Gastrocnemius medialis (tissue), 4 donors: Measurements from ENCODE around the gene DENND4B. TPM values are rescaled to one million over a fixed set of nuclear protein-coding genes. Genes with fewer than 3 reads are reported as not detected.

ENCODE experiments used
- ATAC-seq, 2 donors: fragments of 150-250 bp; one replicate each; pipeline ENCODE4 v1.9.1; 2016
- DNase-seq, 2 donors: peaks; one replicate each; pipeline ENCODE4 v3.0.0-alpha.2; 2019
- H3K27ac ChIP-seq, 4 donors: fragments of 200-600 bp; sonication (generic); 1 replicate in 1 of 4; 2 replicates in 3 of 4; pipeline ENCODE4 v1.5.1; 2016 to 2018; ENCODE audit warnings: mild to moderate bottlenecking in 2 of 4, moderate library complexity in 1 of 4
- H3K27me3 ChIP-seq, 3 donors: fragments of 200-600 bp; sonication (generic) in 2 of 3; 1 replicate in 1 of 3; 2 replicates in 2 of 3; pipeline versions ENCODE4 v1.5.1 to v1.6.0; 2016 to 2019; ENCODE audit warnings: mild to moderate bottlenecking in 1 of 3, moderate library complexity in 1 of 3
- H3K36me3 ChIP-seq, 2 donors: fragments of 200-600 bp; sonication (generic) in 1 of 2; one replicate each; pipeline ENCODE4 v1.5.1; 2017 to 2018
- H3K4me1 ChIP-seq, 2 donors: fragments of 200-600 bp; sonication (generic) in 1 of 2; one replicate each; pipeline ENCODE4 v1.5.1; 2016 to 2017; ENCODE audit warnings: mild to moderate bottlenecking in 2 of 2
- H3K4me3 ChIP-seq, 4 donors: fragments of 200-600 bp; sonication (generic) in 3 of 4; 1 replicate in 1 of 4; 2 replicates in 3 of 4; pipeline ENCODE4 v1.5.1; 2016 to 2019; ENCODE audit warnings: mild to moderate bottlenecking in 2 of 4
- H3K9me3 ChIP-seq, 3 donors: fragments of 200-600 bp; sonication (generic) in 2 of 3; 1 replicate in 1 of 3; 2 replicates in 2 of 3; pipeline ENCODE4 v1.5.1; 2016 to 2019
- CTCF ChIP-seq, 5 experiments: fragments of 450-650 bp in 3 of 5; fragments of 200-600 bp in 2 of 5; sonication (generic) in 2 of 5; IDR thresholded peaks in 4 of 5; conservative IDR thresholded peaks in 1 of 5; 1 replicate in 4 of 5; 2 replicates in 1 of 5; pipeline ENCODE4 v1.5.1; 2016 to 2019; ENCODE audit warnings: antibody characterized with exemption in 5 of 5, mild to moderate bottlenecking in 3 of 5, moderate library complexity in 3 of 5
- POLR2A ChIP-seq, 2 donors: fragments of 450-650 bp; IDR thresholded peaks; one replicate each; pipeline ENCODE4 v1.6.1; 2017; ENCODE audit warnings: antibody characterized with exemption in 2 of 2, mild to moderate bottlenecking in 2 of 2, moderate library complexity in 2 of 2
- in situ Hi-C, 4 donors: fragments of 200-750 bp; cut with MboI; loops; one replicate each; pipeline versions ENCODE4 v1.15.0 to v1.8.0; 2017; ENCODE audit warnings: low sequenced_read_pairs in 4 of 4
- intact Hi-C: fragments of 100-400 bp; cut with DNase I; formaldehyde crosslinking; loops from one replicate; pipeline ENCODE4 v1.15.1; 2023; ENCODE audit warnings: low total_unique reads
- total RNA-seq, 4 donors: library from RNA; depleted of rRNA; stranded (reverse); fragments of >200 nt; gene quantifications; one replicate each; pipeline versions ENCODE4 v1.1.0 to v1.2.3, GENCODE V29; 2016

DENND4B gene, protein sequence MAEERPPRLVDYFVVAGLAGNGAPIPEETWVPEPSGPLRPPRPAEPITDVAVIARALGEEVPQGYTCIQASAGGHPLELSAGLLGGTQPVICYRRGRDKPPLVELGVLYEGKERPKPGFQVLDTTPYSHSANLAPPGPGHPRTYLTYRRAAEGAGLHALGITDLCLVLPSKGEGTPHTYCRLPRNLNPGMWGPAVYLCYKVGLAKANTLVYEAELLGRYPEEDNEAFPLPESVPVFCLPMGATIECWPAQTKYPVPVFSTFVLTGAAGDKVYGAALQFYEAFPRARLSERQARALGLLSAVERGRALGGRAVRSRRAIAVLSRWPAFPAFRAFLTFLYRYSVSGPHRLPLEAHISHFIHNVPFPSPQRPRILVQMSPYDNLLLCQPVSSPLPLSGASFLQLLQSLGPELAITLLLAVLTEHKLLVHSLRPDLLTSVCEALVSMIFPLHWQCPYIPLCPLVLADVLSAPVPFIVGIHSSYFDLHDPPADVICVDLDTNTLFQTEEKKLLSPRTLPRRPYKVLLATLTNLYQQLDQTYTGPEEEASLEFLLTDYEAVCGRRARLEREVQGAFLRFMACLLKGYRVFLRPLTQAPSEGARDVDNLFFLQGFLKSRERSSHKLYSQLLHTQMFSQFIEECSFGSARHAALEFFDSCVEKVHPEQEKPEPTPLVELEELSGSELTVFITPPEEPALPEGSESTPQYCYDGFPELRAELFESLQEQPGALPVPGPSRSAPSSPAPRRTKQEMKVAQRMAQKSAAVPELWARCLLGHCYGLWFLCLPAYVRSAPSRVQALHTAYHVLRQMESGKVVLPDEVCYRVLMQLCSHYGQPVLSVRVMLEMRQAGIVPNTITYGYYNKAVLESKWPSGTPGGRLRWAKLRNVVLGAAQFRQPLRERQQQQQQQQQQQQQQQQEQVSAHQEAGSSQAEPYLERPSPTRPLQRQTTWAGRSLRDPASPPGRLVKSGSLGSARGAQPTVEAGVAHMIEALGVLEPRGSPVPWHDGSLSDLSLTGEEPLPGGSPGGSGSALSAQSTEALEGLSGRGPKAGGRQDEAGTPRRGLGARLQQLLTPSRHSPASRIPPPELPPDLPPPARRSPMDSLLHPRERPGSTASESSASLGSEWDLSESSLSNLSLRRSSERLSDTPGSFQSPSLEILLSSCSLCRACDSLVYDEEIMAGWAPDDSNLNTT (N-terminal part only)
- 10 to 100 TPM; 38.0 to 45.8 (median 40.1) TPM for total RNA-seq

DNA sequence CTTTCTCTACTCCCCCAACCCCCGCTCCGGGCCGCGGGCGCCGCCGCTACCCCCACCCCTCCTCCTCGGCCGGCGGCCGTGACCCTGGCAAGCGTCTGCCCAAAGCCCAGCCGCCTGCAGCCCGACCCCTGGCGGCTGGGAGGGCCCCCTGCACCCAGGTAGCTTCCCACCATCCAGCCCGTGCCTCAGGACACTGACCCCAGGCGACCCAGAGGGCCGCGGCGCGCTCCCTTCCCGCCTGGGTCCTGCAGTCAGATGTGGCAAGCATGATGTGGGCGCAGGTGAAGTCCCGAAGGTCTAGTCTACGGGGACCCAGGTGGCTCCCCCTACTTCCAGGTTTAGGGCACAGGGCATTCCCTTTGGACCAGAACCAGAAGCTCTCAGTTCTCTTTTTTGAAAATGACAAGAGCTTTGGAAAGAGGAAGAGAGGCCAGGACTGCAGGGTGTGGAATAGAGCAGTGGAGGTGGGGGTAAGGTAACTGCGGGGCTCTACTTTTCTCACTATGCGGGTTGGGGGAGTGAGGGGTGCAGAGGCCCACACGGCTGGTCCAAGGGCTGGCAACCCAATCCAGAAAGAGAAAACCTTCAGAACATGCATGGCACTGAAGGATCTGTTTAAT is at the start of gene DENND4B:
Gene DENND4B (minus strand): TSS at position 97 of the 620 bp plus-strand sequence. CDS start 2,344 bp downstream, outside the sequence.
- Histone ChIP-seq H3K9me3 (no peaks in the 10 kb centered on the region), H3K4me3 (peak within 1 kb of the TSS; percentile 70 to 90 (median 78)), H3K27ac (peak within 1 kb of the TSS; percentile 98 to 99 (median 98)), H3K4me1 (peaks cover 15 to 31% of the 10 kb centered on the region in 2 donors), H3K36me3 (peaks cover 0 to 53% of the 10 kb centered on the region in 2 donors), H3K27me3 (no peaks in the 10 kb centered on the region)
- TF ChIP-seq POLR2A (IDR thresholded peaks at IDR 0.05) (no peak), CTCF (IDR thresholded peaks at IDR 0.05 in 4 of 5, conservative IDR thresholded peaks at IDR 0.05 in 1 of 5) (peak; percentile 91 to 99 (median 97))
- ATAC-seq (peak; percentile 74 to 75), DNase-seq (peak; percentile 71 to 86)
- intact Hi-C loops, result loop anchor here (1.0 kb wide), 4 partner anchors 12 to 149 kb away; partner anchors contain the start of genes CRTC2 and RAB13
- in situ Hi-C loops, result loop anchor here in 2 of 4 donors (5.0 to 10.0 kb wide), 2 partner anchors 41 to 152 kb away; partner anchors contain the start of gene RAB13 (in 1 of the 2)

DNA sequence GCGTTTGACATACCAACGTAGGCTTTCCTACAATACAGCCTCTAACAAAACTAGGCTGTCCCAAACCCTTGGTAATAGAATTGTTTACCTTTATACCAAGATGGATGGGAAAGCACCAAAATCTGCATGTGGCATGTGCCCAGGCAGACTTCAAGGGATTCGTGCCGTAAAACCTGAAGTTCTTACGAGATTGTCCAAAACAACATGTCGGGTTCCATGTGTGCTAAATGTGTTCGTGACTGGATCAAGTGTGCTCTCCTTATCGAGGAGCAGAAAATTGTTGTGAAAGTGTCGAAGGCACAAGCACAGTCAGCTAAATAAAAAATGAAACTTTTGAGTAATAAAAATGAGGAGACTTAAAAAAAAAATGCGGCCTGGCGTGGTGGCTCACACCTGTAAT is 49.1 kb upstream of the DENND4B start:
- intact Hi-C loops (loop anchor here (10.0 kb wide), 1 partner anchor 189 kb away; no protein-coding TSS in a partner anchor), in situ Hi-C loops (loop anchor here (10.0 to 25.0 kb wide), 5 partner anchors 279 to 483 kb away; partner anchors contain the start of genes ILF2 (in 2 of the 4), SNAPIN (in 2 of the 4), HAX1 (in 1 of the 4) and NPR1 (in 1 of the 4))
- peaks cover 0 to 33% of the 10 kb centered on the region in 2 donors for H3K36me3 ChIP-seq
- H3K4me1 ChIP-seq, result peaks cover 17 to 26% of the 10 kb centered on the region in 2 donors
- ATAC-seq, result no peak
- no peaks in the 10 kb centered on the region for H3K9me3 ChIP-seq
- TF ChIP-seq CTCF (IDR thresholded peaks at IDR 0.05 in 4 of 5, conservative IDR thresholded peaks at IDR 0.05 in 1 of 5) (no peak), POLR2A (IDR thresholded peaks at IDR 0.05) (no peak)
- H3K27ac ChIP-seq, result no peak overlapping the region
- no peak for DNase-seq
- no peaks in the 10 kb centered on the region for H3K27me3 ChIP-seq
- H3K4me3 ChIP-seq, result no peak overlapping the region

DNA sequence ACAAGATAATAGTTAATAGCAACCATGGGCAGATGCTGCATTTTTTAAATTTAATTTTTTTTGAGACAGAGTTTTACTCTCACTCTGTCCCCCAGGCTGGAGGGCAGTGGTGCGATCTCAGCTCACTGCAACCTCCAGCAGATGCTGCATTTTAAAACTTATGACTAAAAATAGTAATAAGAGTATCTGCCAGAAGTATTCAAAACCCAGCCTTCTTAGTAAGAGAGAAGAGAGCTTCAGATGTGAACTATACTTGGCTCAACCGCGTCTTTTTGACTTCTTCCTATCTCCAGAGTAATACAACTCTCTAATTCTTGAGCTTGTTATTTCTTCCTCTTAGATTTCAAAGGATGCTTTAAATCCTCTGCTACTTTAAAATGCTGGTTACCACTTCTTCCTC is 48.7 kb upstream of the DENND4B start:
- no peak for TF ChIP-seq CTCF (IDR thresholded peaks at IDR 0.05 in 4 of 5, conservative IDR thresholded peaks at IDR 0.05 in 1 of 5)
- no peak for TF ChIP-seq POLR2A (IDR thresholded peaks at IDR 0.05)
- no peak for DNase-seq
- Histone ChIP-seq H3K27me3 (no peaks in the 10 kb centered on the region), H3K4me3 (no peak overlapping the region), H3K27ac (no peak overlapping the region), H3K4me1 (peaks cover 17 to 26% of the 10 kb centered on the region in 2 donors), H3K36me3 (peaks cover 0 to 33% of the 10 kb centered on the region in 2 donors), H3K9me3 (no peaks in the 10 kb centered on the region)
- in situ Hi-C loops (loop anchor here (10.0 to 25.0 kb wide), 5 partner anchors 280 to 483 kb away; partner anchors contain the start of genes ILF2 (in 2 of the 4), SNAPIN (in 2 of the 4), HAX1 (in 1 of the 4) and NPR1 (in 1 of the 4)), intact Hi-C loops (loop anchor here (10.0 kb wide), 1 partner anchor 190 kb away; no protein-coding TSS in a partner anchor)
- no peak for ATAC-seq
